Adrenal gland (tissue), 5 donors: ENCODE measurements around the gene HPSE2.

Experiments used
- CTCF ChIP-seq, 6 experiments: fragments of 450-650 bp in 4 of 6; fragments of 200-600 bp in 2 of 6; sonication (generic) in 1 of 6; IDR thresholded peaks; 1 replicate in 5 of 6; 2 replicates in 1 of 6; pipeline versions ENCODE4 v1.5.1 to v1.8.0; 2016 to 2021; ENCODE audit warnings: antibody characterized with exemption in 6 of 6, mild to moderate bottlenecking in 2 of 6, moderate library complexity in 1 of 6
- POLR2A ChIP-seq, 2 donors: fragments of 450-650 bp; IDR thresholded peaks; one replicate each; pipeline ENCODE4 v1.6.1; 2017; ENCODE audit warnings: antibody characterized with exemption in 2 of 2, mild to moderate bottlenecking in 2 of 2, moderate library complexity in 1 of 2
- donor health status: DM: no; HTN: no; CAD: no.

GRCh38 chr10:98525969-98526368, 709.7 kb downstream of the HPSE2 start:
- TF ChIP-seq CTCF (IDR thresholded peaks at IDR 0.05) (no peak), POLR2A (IDR thresholded peaks at IDR 0.05) (no peak)
